ENCODE results near the gene CACNA1I. TPM values are rescaled to one million over a fixed set of nuclear protein-coding genes. Genes with fewer than 3 reads are reported as not detected.

Gene CACNA1I
- total RNA-seq, 1 experiment from 2014 or later = 2.1 TPM

- no peaks in the 10 kb centered on the region for H3K9me3 Mint-ChIP-seq
- peaks cover 4% of the 10 kb centered on the region; the same call in 1 of the 2 replicates for H3K27me3 Mint-ChIP-seq (ENCODE audit: low read depth)
- CTCF ChIA-PET = interaction anchor here (1.0 to 4.7 kb wide), 10 partner anchors 10 to 215 kb away, joined by 3 to 21 read pairs (median 3); no protein-coding TSS in a partner anchor
- H3K4me1 Mint-ChIP-seq = peaks cover 53% of the 10 kb centered on the region
- DNase-seq (ENCODE audit: low spot score) (no peak), ATAC-seq (no peak)
- TF ChIP-seq ZNF416 (CRISPR knock-in tag; IDR thresholded peaks at IDR 0.05) (0 out of 2 replicates have a peak, but pooled peaks have one; percentile 53), RORB (CRISPR knock-in tag; IDR thresholded peaks at IDR 0.05) (no peak)
- peaks cover 47% of the 10 kb centered on the region for H3K36me3 Mint-ChIP-seq
- H3K4me3 Mint-ChIP-seq = peak overlapping the region; percentile 16
- peak overlapping the region; percentile 93 for H3K27ac Mint-ChIP-seq
- POLR2A ChIA-PET = interaction anchor here (0.7 to 2.4 kb wide), 4 partner anchors 8 to 24 kb away, joined by 3 to 8 read pairs (median 4); partner anchors contain the start of genes MIEF1 and RPS19BP1
These were observed 46.3 kb upstream of the CACNA1I start for GRCh38 chr22:39524089-39524752.

GRCh38 chr22:39524753-39525657 lies 45.5 kb upstream of the CACNA1I start:
- CTCF ChIA-PET = interaction anchor here (0.7 to 4.7 kb wide), 11 partner anchors 9 to 215 kb away, joined by 3 to 21 read pairs (median 3); no protein-coding TSS in a partner anchor
- Mint-ChIP-seq H3K36me3 (peaks cover 51% of the 10 kb centered on the region), H3K4me1 (peaks cover 59% of the 10 kb centered on the region)

More at GRCh38 chr22:39524753-39525657, 45.5 kb upstream of the CACNA1I start:
- ATAC-seq (no peak), DNase-seq (ENCODE audit: low spot score) (no peak)
- H3K27ac Mint-ChIP-seq = peak overlapping the region; percentile 93
- no peaks in the 10 kb centered on the region for H3K9me3 Mint-ChIP-seq
- POLR2A ChIA-PET = interaction anchor here (0.6 to 2.4 kb wide), 3 partner anchors 9 to 203 kb away, joined by 3 to 8 read pairs (median 6); partner anchors contain the start of gene MIEF1
- H3K27me3 Mint-ChIP-seq (ENCODE audit: low read depth) = peaks cover 3% of the 10 kb centered on the region; the same call in 1 of the 2 replicates
- TF ChIP-seq FOXK1 (CRISPR knock-in tag; IDR thresholded peaks at IDR 0.05) (peak; percentile 15; the same call in 1 of the 2 replicates), TEAD1 (CRISPR knock-in tag; IDR thresholded peaks at IDR 0.05) (no peak), USF1 (CRISPR knock-in tag; IDR thresholded peaks at IDR 0.05) (no peak), ZNF512 (CRISPR knock-in tag; IDR thresholded peaks at IDR 0.05; ENCODE audit: borderline replicate concordance) (0 out of 2 replicates have a peak, but pooled peaks have one; percentile 29), NFATC4 (CRISPR knock-in tag; IDR thresholded peaks at IDR 0.05) (no peak), ERG (CRISPR knock-in tag; IDR thresholded peaks at IDR 0.05) (peak; percentile 85; the same call in 1 of the 2 replicates), ZNF317 (CRISPR knock-in tag; IDR thresholded peaks at IDR 0.05; ENCODE audit: borderline replicate concordance, low read depth) (no peak), MYBL2 (CRISPR knock-in tag; IDR thresholded peaks at IDR 0.05) (no peak), ZNF416 (CRISPR knock-in tag; IDR thresholded peaks at IDR 0.05) (peak; percentile 18; the same call in 1 of the 2 replicates)
- TF ChIP-seq, protein P1, sequence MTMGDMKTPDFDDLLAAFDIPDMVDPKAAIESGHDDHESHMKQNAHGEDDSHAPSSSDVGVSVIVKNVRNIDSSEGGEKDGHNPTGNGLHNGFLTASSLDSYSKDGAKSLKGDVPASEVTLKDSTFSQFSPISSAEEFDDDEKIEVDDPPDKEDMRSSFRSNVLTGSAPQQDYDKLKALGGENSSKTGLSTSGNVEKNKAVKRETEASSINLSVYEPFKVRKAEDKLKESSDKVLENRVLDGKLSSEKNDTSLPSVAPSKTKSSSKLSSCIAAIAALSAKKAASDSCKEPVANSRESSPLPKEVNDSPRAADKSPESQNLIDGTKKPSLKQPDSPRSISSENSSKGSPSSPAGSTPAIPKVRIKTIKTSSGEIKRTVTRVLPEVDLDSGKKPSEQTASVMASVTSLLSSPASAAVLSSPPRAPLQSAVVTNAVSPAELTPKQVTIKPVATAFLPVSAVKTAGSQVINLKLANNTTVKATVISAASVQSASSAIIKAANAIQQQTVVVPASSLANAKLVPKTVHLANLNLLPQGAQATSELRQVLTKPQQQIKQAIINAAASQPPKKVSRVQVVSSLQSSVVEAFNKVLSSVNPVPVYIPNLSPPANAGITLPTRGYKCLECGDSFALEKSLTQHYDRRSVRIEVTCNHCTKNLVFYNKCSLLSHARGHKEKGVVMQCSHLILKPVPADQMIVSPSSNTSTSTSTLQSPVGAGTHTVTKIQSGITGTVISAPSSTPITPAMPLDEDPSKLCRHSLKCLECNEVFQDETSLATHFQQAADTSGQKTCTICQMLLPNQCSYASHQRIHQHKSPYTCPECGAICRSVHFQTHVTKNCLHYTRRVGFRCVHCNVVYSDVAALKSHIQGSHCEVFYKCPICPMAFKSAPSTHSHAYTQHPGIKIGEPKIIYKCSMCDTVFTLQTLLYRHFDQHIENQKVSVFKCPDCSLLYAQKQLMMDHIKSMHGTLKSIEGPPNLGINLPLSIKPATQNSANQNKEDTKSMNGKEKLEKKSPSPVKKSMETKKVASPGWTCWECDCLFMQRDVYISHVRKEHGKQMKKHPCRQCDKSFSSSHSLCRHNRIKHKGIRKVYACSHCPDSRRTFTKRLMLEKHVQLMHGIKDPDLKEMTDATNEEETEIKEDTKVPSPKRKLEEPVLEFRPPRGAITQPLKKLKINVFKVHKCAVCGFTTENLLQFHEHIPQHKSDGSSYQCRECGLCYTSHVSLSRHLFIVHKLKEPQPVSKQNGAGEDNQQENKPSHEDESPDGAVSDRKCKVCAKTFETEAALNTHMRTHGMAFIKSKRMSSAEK (CRISPR knock-in tag; IDR thresholded peaks at IDR 0.05; ENCODE audit: borderline replicate concordance) = no peak
- H3K4me3 Mint-ChIP-seq = peak overlapping the region; percentile 9; the same call in 1 of the 2 replicates
